ENCODE measurements around the gene POLA2.
"Not testable (repeated sequence)": the region's sequence is repeated elsewhere in the genome, so short reads cannot be mapped to it uniquely, and the experiment has no call there.

POLA2 gene

GRCh38 chr11:65308281-65308891 lies 46.6 kb downstream of the POLA2 start:
- no peak for DNase-seq (ENCODE audit: low read depth)

GRCh38 chr11:65309006-65309405 lies 47.2 kb downstream of the POLA2 start:
- DNase-seq (ENCODE audit: low read depth), result no peak

GRCh38 chr11:65310215-65310614 lies 48.5 kb downstream of the POLA2 start:
- DNase-seq (ENCODE audit: low read depth), result no peak

GRCh38 chr11:65310736-65311135 lies 49.0 kb downstream of the POLA2 start:
- no peak for DNase-seq (ENCODE audit: low read depth)

GRCh38 chr11:65311170-65311678 lies 49.5 kb downstream of the POLA2 start:
- DNase-seq (ENCODE audit: low read depth), result no peak

GRCh38 chr11:65314501-65315203 lies 52.9 kb downstream of the POLA2 start, which contains the start of gene CDC42EP2:
TSS of gene CDC42EP2 (plus strand) at chr11:65314866. CDS start at chr11:65320899, 6,033 bp downstream.
- DNase-seq (ENCODE audit: low read depth), result peak; percentile 67

- DNase-seq (ENCODE audit: low read depth), result peak; percentile 64
Measured at GRCh38 chr11:65315204-65315865, 53.6 kb downstream of the POLA2 start.

GRCh38 chr11:65315866-65316226 lies 54.1 kb downstream of the POLA2 start:
- no peak for DNase-seq (ENCODE audit: low read depth)

GRCh38 chr11:65316227-65317024 lies 54.7 kb downstream of the POLA2 start:
- no peak for DNase-seq (ENCODE audit: low read depth)

GRCh38 chr11:65317025-65317786 lies 55.4 kb downstream of the POLA2 start:
- no peak for DNase-seq (ENCODE audit: low read depth)

GRCh38 chr11:65320386-65321075 lies 58.8 kb downstream of the POLA2 start:
- no peak for DNase-seq (ENCODE audit: low read depth)

- no peak for DNase-seq (ENCODE audit: low read depth)
Measured at GRCh38 chr11:65321076-65321475, 59.3 kb downstream of the POLA2 start.

GRCh38 chr11:65321828-65322485 lies 60.2 kb downstream of the POLA2 start:
- DNase-seq (ENCODE audit: low read depth), result no peak

GRCh38 chr11:65323813-65324212 lies 62.1 kb downstream of the POLA2 start:
- no peak for DNase-seq (ENCODE audit: low read depth)

- DNase-seq (ENCODE audit: low read depth), result no peak
Measured at GRCh38 chr11:65325435-65325834, 63.7 kb downstream of the POLA2 start.

GRCh38 chr11:65327021-65327420 lies 65.3 kb downstream of the POLA2 start:
- no peak for DNase-seq (ENCODE audit: low read depth)

GRCh38 chr11:65329478-65329877 lies 67.7 kb downstream of the POLA2 start:
- no peak for DNase-seq (ENCODE audit: low read depth)

GRCh38 chr11:65329944-65330403 lies 68.2 kb downstream of the POLA2 start:
- peak; percentile 46 for DNase-seq (ENCODE audit: low read depth)

- no peak for DNase-seq (ENCODE audit: low read depth)
Measured at GRCh38 chr11:65330544-65330943, 68.8 kb downstream of the POLA2 start.

GRCh38 chr11:65332591-65332990 lies 70.8 kb downstream of the POLA2 start:
- not testable (repeated sequence) for DNase-seq (ENCODE audit: low read depth)

Measured in stimulated activated CD8-positive, alpha-beta memory T cell treated with anti-CD3 and anti-CD28 coated beads, Interleukin-12 subunit alpha, Interleukin-12 subunit beta, amount 100 ng/mL, for 4 hours (primary cell).